Measurements from ENCODE around the gene GTF3C6.
"Not testable (repeated sequence)": the region's sequence is repeated elsewhere in the genome, so short reads cannot be mapped to it uniquely, and the experiment has no call there.

Gene GTF3C6, protein sequence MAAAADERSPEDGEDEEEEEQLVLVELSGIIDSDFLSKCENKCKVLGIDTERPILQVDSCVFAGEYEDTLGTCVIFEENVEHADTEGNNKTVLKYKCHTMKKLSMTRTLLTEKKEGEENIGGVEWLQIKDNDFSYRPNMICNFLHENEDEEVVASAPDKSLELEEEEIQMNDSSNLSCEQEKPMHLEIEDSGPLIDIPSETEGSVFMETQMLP

DNA sequence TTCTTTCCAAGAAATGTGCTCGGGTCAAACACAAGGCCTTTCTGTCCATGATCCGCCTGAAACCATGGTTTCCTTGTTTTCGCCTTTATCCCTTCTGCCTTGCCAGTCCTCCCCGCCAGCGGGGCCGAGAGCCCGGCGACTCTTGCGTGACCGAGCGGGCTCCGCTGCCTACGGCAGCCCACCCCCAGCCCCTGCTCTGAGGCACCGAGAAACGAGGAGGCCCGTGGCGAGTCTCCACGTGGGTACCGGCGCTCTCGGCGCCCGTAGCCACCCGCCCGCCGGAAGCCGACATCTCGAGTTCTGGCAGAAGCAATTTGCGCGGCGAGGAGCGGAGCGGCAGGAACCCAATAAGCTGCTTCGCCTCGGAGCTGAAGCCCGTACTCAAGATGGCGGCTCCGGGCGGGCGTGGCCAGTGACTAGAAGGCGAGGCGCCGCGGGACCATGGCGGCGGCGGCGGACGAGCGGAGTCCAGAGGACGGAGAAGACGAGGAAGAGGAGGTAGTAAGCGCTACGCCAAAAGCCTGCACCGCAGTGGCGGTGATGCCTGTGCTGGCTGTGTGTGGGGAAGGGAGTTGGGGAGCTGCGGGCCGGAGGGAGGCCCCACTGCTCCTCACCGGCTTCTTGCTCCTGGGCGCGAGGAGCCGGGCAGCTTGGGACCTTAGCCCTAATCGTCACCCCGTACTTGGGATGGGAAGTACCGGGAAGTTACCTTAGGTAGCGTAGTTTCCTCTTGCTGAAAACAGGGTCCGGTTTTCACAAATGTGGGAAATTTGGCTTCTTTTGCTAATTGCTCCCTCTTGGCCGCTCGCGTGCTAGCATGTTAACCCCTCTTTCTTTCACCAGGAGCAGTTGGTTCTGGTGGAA, at the start of gene GTF3C6:
Gene GTF3C6, plus strand, starts transcription at position 378 of the 864 bp plus-strand sequence. Its CDS starts 64 bp downstream, at position 442.
- DNase-seq (ENCODE audit: low read depth, low spot score): peak; percentile 89

DNA sequence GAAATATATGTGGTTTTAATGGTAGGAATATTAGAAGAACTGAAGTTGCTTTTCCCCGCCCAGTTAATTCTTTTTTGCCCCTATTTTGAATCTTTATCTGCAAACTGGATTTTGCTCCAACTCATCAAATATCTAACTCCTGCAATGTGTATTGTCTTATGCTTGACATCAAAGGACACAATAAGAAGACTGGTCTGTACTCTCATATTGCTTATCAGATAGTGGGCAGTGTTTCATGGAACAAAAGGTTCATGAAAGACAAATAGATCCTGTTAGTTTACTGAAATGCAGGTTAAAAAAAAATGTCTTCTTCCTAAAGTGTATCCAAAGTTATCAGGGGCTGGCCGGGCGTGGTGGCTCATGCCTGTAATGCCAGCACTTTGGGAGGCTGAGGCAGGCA, 27.7 kb upstream of the GTF3C6 start:
- no peak for DNase-seq (ENCODE audit: low read depth, low spot score)

- no peak for DNase-seq (ENCODE audit: low read depth, low spot score)
These were observed 24.6 kb upstream of the GTF3C6 start for GRCh38 chr6:110933912-110934311.

DNA sequence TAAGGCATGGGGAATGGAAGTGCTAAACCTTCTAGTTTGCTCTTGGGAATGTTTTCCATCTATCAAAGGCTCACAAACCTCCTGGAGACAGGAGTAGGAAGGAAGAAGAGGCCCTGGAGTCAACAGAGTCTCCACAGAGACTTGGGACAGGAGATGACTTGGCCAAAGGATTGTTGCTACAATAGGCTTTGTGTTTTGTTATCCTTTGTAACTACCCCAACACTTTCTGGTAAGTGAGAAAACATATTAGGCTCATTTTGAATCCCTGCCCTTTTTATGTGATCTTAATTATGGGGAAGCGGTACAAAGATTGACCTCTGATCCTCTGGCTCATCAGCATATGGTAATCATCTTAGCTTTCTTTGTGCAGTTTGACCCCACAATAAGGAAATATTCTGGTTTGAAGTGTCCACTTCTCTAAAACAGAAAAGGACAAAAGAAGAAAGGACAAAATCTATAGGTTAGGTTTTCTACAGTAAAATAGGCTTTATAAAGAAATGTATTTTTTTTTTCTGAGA, 24.1 kb upstream of the GTF3C6 start:
- no peak for DNase-seq (ENCODE audit: low read depth, low spot score)

- no peak for DNase-seq (ENCODE audit: low read depth, low spot score)
These were observed 23.3 kb upstream of the GTF3C6 start for GRCh38 chr6:110935171-110935570.

- DNase-seq (ENCODE audit: low read depth, low spot score): no peak
These were observed 20.3 kb upstream of the GTF3C6 start for GRCh38 chr6:110938171-110938570.

- no peak for DNase-seq (ENCODE audit: low read depth, low spot score)
These were observed 18.9 kb upstream of the GTF3C6 start for GRCh38 chr6:110939429-110940200.

- peak; percentile 14 for DNase-seq (ENCODE audit: low read depth, low spot score)
These were observed 13.8 kb upstream of the GTF3C6 start for GRCh38 chr6:110944681-110945151.

- DNase-seq (ENCODE audit: low read depth, low spot score): no peak
These were observed 12.0 kb upstream of the GTF3C6 start for GRCh38 chr6:110946498-110946897.

DNA sequence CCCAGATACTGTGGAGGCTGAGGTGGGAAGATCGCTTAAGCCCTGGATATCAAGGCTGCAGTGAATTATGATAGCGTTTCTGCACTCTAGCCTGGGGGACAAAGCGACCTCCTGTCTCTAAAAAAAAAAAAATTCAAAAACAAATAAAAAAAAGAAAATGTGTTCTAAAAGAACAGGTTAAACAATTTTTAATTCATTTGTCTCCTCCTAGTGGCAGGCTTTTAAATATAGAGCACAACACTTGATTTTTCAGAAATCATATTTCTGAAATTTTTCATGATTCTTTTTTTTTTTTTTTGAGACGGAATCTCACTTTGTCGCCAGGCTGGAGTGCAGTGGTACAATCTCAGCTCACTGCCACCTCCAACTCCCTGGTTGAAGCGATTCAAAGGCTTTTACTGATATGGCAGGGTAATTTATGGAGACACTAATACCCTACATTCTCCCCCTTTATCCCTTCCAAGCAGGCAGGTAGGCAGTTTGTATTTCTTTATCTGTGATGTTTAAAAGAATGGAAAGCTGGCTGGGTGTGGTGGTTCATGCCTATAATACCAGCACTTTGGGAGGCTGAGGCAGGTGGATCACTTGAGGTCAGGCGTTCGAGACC, 8.7 kb upstream of the GTF3C6 start:
- DNase-seq (ENCODE audit: low read depth, low spot score): no peak

DNA sequence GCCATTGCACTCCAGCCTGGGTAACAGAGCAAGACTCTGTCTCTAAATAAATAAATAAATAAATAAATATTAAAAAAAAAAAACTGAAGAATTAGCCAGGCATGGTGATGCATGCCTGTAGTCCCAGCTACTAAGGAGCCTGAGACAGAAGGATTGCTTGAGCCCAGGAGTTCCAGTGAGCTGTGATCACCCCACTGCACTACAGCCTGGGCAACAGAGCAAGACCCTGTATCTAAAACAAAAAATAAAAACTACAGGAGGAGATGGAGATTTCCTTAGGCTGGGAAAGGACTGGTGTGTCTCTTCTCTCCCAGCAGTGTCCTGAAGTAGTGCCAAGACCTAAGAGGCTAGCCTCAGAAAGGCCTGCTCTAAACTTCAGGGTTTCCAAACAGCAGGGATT, 8.1 kb upstream of the GTF3C6 start:
- no peak for DNase-seq (ENCODE audit: low read depth, low spot score)

DNA sequence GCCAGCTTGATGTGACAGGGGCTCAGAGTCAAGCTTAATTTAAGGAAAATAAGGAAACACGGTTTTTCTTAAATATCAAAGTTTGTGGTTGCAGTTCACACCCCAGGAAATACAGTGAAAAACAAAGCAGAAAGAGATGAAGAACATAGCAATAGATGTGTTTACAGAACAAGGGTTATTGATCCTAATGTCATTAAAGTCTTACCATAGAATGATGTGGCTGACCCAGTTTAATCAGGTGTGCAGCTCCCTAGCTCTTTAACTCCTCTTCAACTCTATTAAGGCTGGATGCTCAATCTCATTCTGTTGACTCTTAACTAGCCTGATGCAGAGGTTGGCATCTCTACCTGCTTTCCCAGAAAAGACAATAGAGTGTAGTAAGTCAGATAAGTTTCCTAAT, 7.5 kb upstream of the GTF3C6 start:
- DNase-seq (ENCODE audit: low read depth, low spot score): no peak

DNA sequence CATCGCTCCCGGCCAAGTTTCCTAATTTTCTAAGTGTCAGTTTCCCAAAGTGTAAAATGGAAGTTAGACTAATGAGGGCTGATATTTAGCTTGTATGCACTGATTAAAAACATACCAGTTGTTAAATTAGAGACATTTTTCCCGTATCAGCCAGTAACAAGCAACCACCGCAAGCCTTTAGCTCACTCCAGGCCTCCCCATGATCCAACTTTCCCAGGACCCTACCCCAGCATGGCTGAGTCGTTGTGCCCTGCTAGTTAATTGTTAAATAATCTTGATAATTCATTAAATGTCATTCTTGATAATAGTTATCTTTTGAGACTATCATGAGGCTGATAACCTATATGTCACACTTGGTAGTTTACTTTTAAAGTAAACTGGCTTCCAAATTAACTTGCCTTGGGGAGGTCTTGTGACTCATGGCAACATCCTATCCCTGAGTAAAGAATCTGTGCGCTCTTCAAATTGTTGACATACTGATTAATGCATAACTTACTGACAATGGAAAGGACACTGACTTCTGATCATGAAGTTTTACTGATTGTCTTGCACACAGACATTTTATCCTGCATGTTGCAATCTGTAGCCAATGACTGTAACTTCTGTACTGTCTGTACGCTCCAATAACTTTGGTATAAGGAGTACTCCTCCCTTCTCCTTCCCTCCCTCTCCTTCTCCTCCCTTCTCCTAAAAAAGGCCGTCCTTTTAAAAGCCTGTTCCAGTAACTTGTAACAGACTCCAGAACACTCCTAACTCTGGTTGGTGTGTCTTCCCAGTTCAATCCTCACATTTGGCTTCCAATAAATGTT, 6.3 kb upstream of the GTF3C6 start:
- no peak for DNase-seq (ENCODE audit: low read depth, low spot score)

GRCh38 chr6:110953633-110954303, 4.7 kb upstream of the GTF3C6 start:
- DNase-seq (ENCODE audit: low read depth, low spot score): no peak

GRCh38 chr6:110960014-110960390, 1.5 kb downstream of the GTF3C6 start:
- DNase-seq (ENCODE audit: low read depth, low spot score): no peak

- DNase-seq (ENCODE audit: low read depth, low spot score): not testable (repeated sequence)
These were observed 4.1 kb downstream of the GTF3C6 start for GRCh38 chr6:110962636-110963035.

DNA sequence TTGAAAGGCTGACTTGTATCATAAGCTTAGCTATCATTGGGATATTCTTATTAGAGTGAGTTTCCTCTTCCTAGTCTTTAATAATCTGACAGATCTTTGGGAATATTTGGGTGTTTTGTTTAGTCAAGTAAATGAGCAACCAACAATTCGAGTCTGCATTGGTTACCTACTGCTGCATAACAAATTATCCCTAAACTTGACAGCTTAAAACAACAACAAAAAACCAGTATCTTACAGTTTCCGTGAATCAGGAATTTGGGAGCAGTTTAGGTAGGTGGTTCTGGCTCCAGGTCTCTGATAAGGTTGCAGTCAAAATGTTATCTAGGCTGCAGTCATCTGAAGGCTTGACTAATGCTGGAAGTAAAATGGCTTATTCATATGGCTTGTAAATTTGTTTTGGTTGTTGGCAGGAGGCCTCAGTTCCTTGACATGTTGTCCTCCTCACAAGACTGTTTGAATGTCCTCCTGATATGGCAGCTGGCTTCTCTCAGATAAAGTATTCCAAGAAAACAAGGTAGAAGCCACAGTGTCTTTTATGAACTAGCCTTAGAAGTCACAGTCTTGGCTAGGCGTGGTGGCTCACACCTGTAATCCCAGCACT, 7.2 kb downstream of the GTF3C6 start:
- DNase-seq (ENCODE audit: low read depth, low spot score): no peak

GRCh38 chr6:110968661-110969060, 10.2 kb downstream of the GTF3C6 start:
- DNase-seq (ENCODE audit: low read depth, low spot score): not testable (repeated sequence)

DNA sequence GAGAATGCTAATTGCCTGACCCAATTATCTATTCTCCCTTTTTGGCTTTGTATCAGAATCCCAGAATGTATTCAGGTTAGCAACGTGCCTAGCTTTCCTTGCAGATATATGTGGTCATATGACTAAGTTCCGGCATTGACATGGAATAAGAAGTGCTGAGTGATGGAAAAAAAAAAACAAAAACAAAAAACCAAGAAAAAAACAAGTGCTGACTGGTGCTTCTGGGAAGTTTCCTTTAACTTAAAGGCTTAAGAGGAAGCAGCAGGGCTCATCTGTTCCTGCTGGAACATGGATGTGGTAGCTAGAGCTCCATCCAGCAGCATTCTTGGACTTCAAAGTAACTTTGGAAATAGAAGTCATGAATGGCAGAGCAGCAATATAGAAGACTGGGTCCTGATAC, 13.0 kb downstream of the GTF3C6 start:
- no peak for DNase-seq (ENCODE audit: low read depth, low spot score)

DNA sequence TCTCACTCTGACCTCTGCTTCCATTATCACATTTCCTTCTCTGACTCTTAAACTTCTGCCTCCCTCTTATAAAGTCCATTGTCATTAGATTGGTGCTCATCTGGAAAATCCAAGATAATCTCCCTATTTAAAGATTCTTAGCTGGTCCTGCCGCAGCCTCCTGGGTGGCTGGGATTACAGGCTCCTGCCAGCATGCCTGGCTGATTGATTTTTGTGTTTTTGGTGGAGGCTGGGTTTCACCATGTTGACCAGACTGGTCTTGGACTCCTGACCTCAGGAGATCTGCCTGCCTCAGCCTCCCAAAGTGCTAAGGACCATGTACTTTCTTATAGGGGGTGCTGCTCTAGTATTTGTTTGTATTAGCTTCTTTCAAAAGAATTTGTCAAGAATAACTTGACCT, 18.1 kb downstream of the GTF3C6 start:
- no peak for DNase-seq (ENCODE audit: low read depth, low spot score)

All from activated CD4-positive, CD25-positive, alpha-beta regulatory T cell treated with anti-CD3 and anti-CD28 coated beads, Interleukin-2, amount 50 U/mL, for 16 hours (primary cell).